PFSK-1 (cell line): Measurements from ENCODE around the gene RBMY1J.
"Not testable (repeated sequence)": the region's sequence is repeated elsewhere in the genome, so short reads cannot be mapped to it uniquely, and the experiment has no call there.

ENCODE experiments used
- POLR2AphosphoS5 ChIP-seq: IDR thresholded peaks from 2 replicates; pipeline ENCODE4 v1.6.1; 2012; ENCODE audit warnings: low read depth, mild to moderate bottlenecking, control low read depth, low read length, moderate library complexity
- SIN3A ChIP-seq: IDR thresholded peaks from 2 replicates; pipeline ENCODE4 v1.6.1; 2012; ENCODE audit warnings: mild to moderate bottlenecking, low read length, moderate library complexity, borderline replicate concordance; ENCODE audit not compliant: insufficient read depth

DNA sequence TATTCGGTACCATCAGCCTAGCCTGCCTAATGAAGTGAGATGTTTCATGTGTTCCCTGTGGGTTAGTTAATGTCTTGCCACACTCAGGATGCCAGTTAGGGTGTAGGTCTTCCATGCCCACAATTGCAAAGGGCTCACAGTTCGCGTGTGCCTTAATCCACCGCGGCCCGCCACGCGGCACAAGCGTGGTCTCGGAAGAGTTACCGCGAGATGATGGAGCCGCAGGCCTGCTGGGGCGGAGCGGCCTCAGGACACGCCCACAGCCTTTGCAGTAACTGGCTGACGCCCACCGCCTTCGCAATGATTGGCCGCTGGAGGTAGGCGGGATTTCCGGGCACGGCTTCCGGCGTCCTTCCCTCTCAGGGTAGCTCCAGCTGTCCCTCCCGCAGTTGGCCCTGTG is at the start of gene RBMY1J:
- TF ChIP-seq POLR2AphosphoS5, SIN3A: not testable (repeated sequence)
